Measurements from ENCODE around the gene BRME1.

DNA sequence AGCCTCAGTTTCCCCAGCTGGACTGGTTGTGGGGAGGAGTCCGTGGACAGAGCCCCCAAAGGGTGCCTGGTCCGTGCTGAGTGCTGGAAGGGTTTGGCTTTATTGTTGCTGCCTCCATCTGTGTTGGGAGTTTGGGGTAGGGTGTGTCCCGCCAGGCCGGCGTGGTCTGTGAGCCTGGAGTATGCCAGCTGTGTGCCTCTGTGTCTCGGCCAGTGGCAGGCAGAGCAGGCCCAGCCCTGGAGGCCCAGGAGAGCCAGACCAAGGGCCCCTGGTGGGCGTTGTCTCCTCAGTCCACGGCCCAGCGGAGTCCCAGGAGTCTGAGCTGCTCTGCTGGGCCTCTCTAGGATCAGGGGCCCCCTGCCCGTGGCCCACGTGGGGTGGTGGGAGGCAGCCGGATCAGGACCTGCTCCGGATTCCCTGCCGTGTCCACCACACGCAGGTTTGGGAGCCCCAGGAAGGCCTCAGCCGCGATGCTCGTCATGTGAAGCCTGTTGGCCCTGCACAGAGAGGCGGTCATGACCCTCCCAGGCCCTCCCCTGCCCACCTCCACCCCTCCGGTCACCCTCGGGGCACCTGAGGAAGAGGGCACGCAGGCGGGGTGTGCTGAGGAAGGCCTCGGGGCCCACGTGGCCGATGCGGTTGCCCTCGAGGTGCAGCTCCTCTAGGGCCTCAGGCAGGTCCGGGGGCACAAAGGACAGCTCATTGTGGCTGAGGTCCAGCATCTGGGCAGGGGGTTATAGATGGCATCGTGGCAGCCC is 25.7 kb upstream of the BRME1 start:
- no peak for TF ChIP-seq CTCF (IDR thresholded peaks at IDR 0.05)
- no peak for TF ChIP-seq POLR2AphosphoS5 (IDR thresholded peaks at IDR 0.05)
